Measurements from ENCODE around the gene PLCH2. TPM values are rescaled to one million over a fixed set of nuclear protein-coding genes. Genes with fewer than 3 reads are reported as not detected.

PLCH2 gene
- total RNA-seq, 4 donors from 2014 or later, result 1.00 to 7.3 (median 4.6) TPM

- H3K27me3 ChIP-seq, result no peaks in the 10 kb centered on the region
- 95% methylated on average over 23 of the region's 31 CpGs; no CpG with 5 or more reads in 1 of the 2 donors for WGBS, 2 donors (ENCODE audit: low coverage in 1 of 2)
- in situ Hi-C loops (cut with MboI; ENCODE audit: low pct_ligation_motif_present in 1 of 4, low pct_unique_long_range_greater_than_20kb in 1 of 4, low sequenced_read_pairs in 3 of 4) (no loop called here), intact Hi-C loops (cut with DNase I; ENCODE audit: low total_unique reads) (no loop called here)
- no peaks in the 10 kb centered on the region for H3K4me1 ChIP-seq
- no peaks in the 10 kb centered on the region for H3K9me3 ChIP-seq
- no peak for DNase-seq
- TF ChIP-seq CTCF (IDR thresholded peaks at IDR 0.05) (no peak), POLR2A (IDR thresholded peaks at IDR 0.05) (no peak), EP300 (IDR thresholded peaks at IDR 0.05; ENCODE audit: low read depth) (no peak), POLR2AphosphoS5 (IDR thresholded peaks at IDR 0.05) (no peak)
- peaks cover 0 to 64% (median 29%) of the 10 kb centered on the region in 4 donors for H3K36me3 ChIP-seq
- H3K4me3 ChIP-seq, result no peak overlapping the region
- no peak overlapping the region for H3K27ac ChIP-seq
These were observed 36.9 kb downstream of the PLCH2 start for GRCh38 chr1:2512862-2513421.

DNA sequence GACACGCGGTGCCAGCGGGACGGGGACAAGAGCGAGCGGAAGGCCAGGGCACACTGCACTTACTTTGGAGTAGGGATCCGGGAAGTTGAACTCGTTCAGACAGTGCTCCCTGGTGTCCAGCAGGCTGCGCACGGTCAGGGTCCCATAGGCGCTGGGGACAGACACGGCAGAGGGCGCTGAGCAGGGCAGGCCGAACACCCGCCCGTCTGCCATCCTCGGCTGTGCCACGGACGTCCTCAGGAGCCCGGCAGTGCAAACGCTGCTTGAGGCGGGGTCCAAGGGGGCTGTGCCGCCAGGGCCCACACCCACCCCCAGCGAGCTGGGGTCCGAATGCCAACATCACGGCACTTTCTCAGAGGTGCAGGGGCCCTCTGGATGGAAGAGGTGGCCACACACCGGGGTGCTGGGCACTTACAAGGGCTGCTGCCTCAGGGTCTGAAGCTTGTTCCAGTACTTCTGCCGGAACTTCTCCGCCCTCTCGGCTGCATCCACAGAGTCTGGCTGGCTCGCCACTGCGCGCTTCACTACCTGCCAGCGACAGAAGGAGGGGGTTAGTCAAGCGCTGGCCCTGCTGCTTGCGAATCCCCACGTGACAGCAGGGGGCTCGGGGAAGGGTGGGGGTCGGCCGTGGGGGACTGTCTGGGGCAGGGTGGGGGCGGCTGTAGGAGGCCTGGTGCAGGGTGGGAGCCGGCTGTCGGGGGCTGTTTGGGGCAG lies 38.0 kb downstream of the PLCH2 start:
- Histone ChIP-seq H3K4me1 (no peaks in the 10 kb centered on the region), H3K27me3 (no peaks in the 10 kb centered on the region), H3K27ac (no peak overlapping the region), H3K9me3 (no peaks in the 10 kb centered on the region), H3K36me3 (peaks cover 0 to 75% (median 35%) of the 10 kb centered on the region in 4 donors), H3K4me3 (no peak overlapping the region)
- DNase-seq, result no peak
- WGBS, 2 donors (ENCODE audit: low coverage in 1 of 2), result 95% methylated on average over 36 of the region's 43 CpGs; no CpG with 5 or more reads in 1 of the 2 donors
- no peak for TF ChIP-seq POLR2A (IDR thresholded peaks at IDR 0.05)
- TF ChIP-seq CTCF (IDR thresholded peaks at IDR 0.05), result no peak
- no peak for TF ChIP-seq POLR2AphosphoS5 (IDR thresholded peaks at IDR 0.05)
- TF ChIP-seq EP300 (IDR thresholded peaks at IDR 0.05; ENCODE audit: low read depth), result no peak
- in situ Hi-C loops (cut with MboI; ENCODE audit: low pct_ligation_motif_present in 1 of 4, low pct_unique_long_range_greater_than_20kb in 1 of 4, low sequenced_read_pairs in 3 of 4), result no loop called here
- intact Hi-C loops (cut with DNase I; ENCODE audit: low total_unique reads), result no loop called here

GRCh38 chr1:2514863-2515762 lies 39.0 kb downstream of the PLCH2 start:
- 94 to 100% methylated on average over 4 to 42 of the region's 45 CpGs for WGBS, 2 donors (ENCODE audit: low coverage in 1 of 2)
- TF ChIP-seq EP300 (IDR thresholded peaks at IDR 0.05; ENCODE audit: low read depth) (no peak), POLR2A (IDR thresholded peaks at IDR 0.05) (no peak), CTCF (IDR thresholded peaks at IDR 0.05) (no peak), POLR2AphosphoS5 (IDR thresholded peaks at IDR 0.05) (no peak)
- in situ Hi-C loops (cut with MboI; ENCODE audit: low pct_ligation_motif_present in 1 of 4, low pct_unique_long_range_greater_than_20kb in 1 of 4, low sequenced_read_pairs in 3 of 4), result no loop called here

GRCh38 chr1:2515763-2516080 lies 39.6 kb downstream of the PLCH2 start:
- H3K27ac ChIP-seq, result no peak overlapping the region
- intact Hi-C loops (cut with DNase I; ENCODE audit: low total_unique reads) (no loop called here), in situ Hi-C loops (cut with MboI; ENCODE audit: low pct_ligation_motif_present in 1 of 4, low pct_unique_long_range_greater_than_20kb in 1 of 4, low sequenced_read_pairs in 3 of 4) (no loop called here)
- TF ChIP-seq CTCF (IDR thresholded peaks at IDR 0.05), result no peak
- TF ChIP-seq EP300 (IDR thresholded peaks at IDR 0.05; ENCODE audit: low read depth), result no peak
- no peak for TF ChIP-seq POLR2A (IDR thresholded peaks at IDR 0.05)
- TF ChIP-seq POLR2AphosphoS5 (IDR thresholded peaks at IDR 0.05), result no peak
- H3K9me3 ChIP-seq, result no peaks in the 10 kb centered on the region
- no peak overlapping the region for H3K4me3 ChIP-seq
- no peak for DNase-seq
- no peaks in the 10 kb centered on the region for H3K4me1 ChIP-seq
- 92% methylated on average over 11 of the region's 11 CpGs; no CpG with 5 or more reads in 1 of the 2 donors for WGBS, 2 donors (ENCODE audit: low coverage in 1 of 2)
- no peaks in the 10 kb centered on the region for H3K27me3 ChIP-seq
- peaks cover 0 to 80% (median 36%) of the 10 kb centered on the region in 4 donors for H3K36me3 ChIP-seq

More at GRCh38 chr1:2514863-2515762, 39.0 kb downstream of the PLCH2 start:
- Histone ChIP-seq H3K4me3 (no peak overlapping the region), H3K9me3 (no peaks in the 10 kb centered on the region), H3K4me1 (no peaks in the 10 kb centered on the region), H3K27ac (no peak overlapping the region), H3K27me3 (no peaks in the 10 kb centered on the region), H3K36me3 (peaks cover 0 to 80% (median 36%) of the 10 kb centered on the region in 4 donors)
- intact Hi-C loops (cut with DNase I; ENCODE audit: low total_unique reads), result no loop called here
- no peak for DNase-seq

Measured in transverse colon (tissue), 4 donors.